OCI-LY7 (cell line): ENCODE data around the gene SOX18. TPM values are rescaled to one million over a fixed set of nuclear protein-coding genes. Genes with fewer than 3 reads are reported as not detected.

Source experiments
- BruUV-seq: library from RNA; stranded (reverse); fragments of 400-500 nt; replicated peaks from 2 replicates; lab custom pipeline; 2021; lab: Mats Ljungman, UMichigan
- CTCF ChIA-PET: fragments of 300-600 bp; sonication (Branson Sonifier 250); formaldehyde crosslinking; loops from one replicate; lab custom pipeline; 2022; ENCODE audit warnings: antibody characterized with exemption; ENCODE audit not compliant: unreplicated experiment; lab: Charles Lee
- POLR2A ChIA-PET: fragments of 300-600 bp; sonication (Branson Sonifier 250); formaldehyde crosslinking; loops from one replicate; lab custom pipeline; 2022; ENCODE audit warnings: antibody characterized with exemption; lab: Charles Lee
- DNase-seq: peaks from one replicate; pipeline ENCODE4 v3.0.0-alpha.2; 2015; ENCODE audit warnings: low spot score
- H2AFZ ChIP-seq: fragments of 200-600 bp; sonication (generic), shearing (Covaris generic); 2 replicates; pipeline ENCODE4 v1.6.1; 2014; ENCODE audit warnings: mild to moderate bottlenecking, antibody characterized with exemption, low read length, moderate library complexity
- H3K27ac ChIP-seq: fragments of 200-600 bp; sonication (generic); 2 replicates; pipeline ENCODE4 v1.5.1; 2014; ENCODE audit warnings: mixed run types, low read depth, mild to moderate bottlenecking, moderate library complexity, low read length, inconsistent platforms; ENCODE audit not compliant: poor library complexity, severe bottlenecking
- H3K36me3 ChIP-seq: fragments of 200-600 bp; sonication (generic); 2 replicates; pipeline ENCODE4 v1.6.1; 2014; ENCODE audit warnings: mild to moderate bottlenecking, antibody characterized with exemption, low read length, moderate library complexity, mixed read lengths; ENCODE audit not compliant: insufficient read depth
- H3K4me1 ChIP-seq: fragments of 200-600 bp; sonication (generic); 2 replicates; pipeline ENCODE4 v1.5.1; 2014; ENCODE audit warnings: mild to moderate bottlenecking, low read length; ENCODE audit not compliant: insufficient read depth, poor library complexity, severe bottlenecking
- H3K4me2 ChIP-seq: fragments of 200-600 bp; sonication (generic); 2 replicates; pipeline ENCODE4 v1.6.1; 2014; ENCODE audit warnings: mild to moderate bottlenecking, low read length
- H3K4me3 ChIP-seq: fragments of 200-600 bp; sonication (generic); 2 replicates; pipeline ENCODE4 v1.5.1; 2014; ENCODE audit warnings: mild to moderate bottlenecking, low read depth, low read length; ENCODE audit not compliant: poor library complexity, severe bottlenecking
- H3K79me2 ChIP-seq: fragments of 200-600 bp; sonication (generic); 2 replicates; pipeline ENCODE4 v1.6.1; 2016; ENCODE audit warnings: low read depth, mild to moderate bottlenecking, low read length, moderate library complexity, mixed read lengths; ENCODE audit not compliant: insufficient read depth
- H3K9me2 ChIP-seq: fragments of 200-600 bp; sonication (generic); 2 replicates; pipeline ENCODE4 v1.6.1; 2016; ENCODE audit warnings: mild to moderate bottlenecking, low read length, mixed read lengths; ENCODE audit not compliant: insufficient read depth
- H3K9me3 ChIP-seq: fragments of 200-600 bp; sonication (generic); 2 replicates; pipeline ENCODE4 v1.6.1; 2014; ENCODE audit warnings: mild to moderate bottlenecking, mixed run types, low read length, mixed read lengths
- H4K20me1 ChIP-seq: fragments of 200-600 bp; sonication (generic); 2 replicates; pipeline ENCODE4 v1.6.1; 2014; ENCODE audit warnings: mild to moderate bottlenecking, antibody characterized with exemption, low read length, moderate library complexity, mixed read lengths; ENCODE audit not compliant: insufficient read depth
- CTCF ChIP-seq: fragments of 200-600 bp; sonication (generic); conservative IDR thresholded peaks from 2 replicates; pipeline ENCODE4 v1.5.1; 2014; ENCODE audit warnings: mild to moderate bottlenecking, antibody characterized with exemption, low read length, moderate library complexity, mixed read lengths
- EZH2phosphoT487 ChIP-seq: fragments of 200-600 bp; sonication (generic); IDR thresholded peaks from 2 replicates; pipeline ENCODE4 v1.6.1; 2018; ENCODE audit warnings: low read depth, borderline replicate concordance, mild to moderate bottlenecking, mixed run types, antibody characterized with exemption, low read length, moderate library complexity, mixed read lengths
- intact Hi-C: fragments of 100-400 bp; cut with micrococcal nuclease; formaldehyde crosslinking; loops from one replicate; pipeline ENCODE4 v1.10.0; 2022; ENCODE audit not compliant: unreplicated experiment
- total RNA-seq, 2 experiments: library from RNA; depleted of rRNA in 1 of 2; stranded (reverse); fragments of >200 nt in 1 of 2; shearing (Covaris generic) in 1 of 2; gene quantifications; 2 replicates each; pipeline ENCODE4 v1.2.3, GENCODE V29; 2014 to 2022

The SOX18 gene
- total RNA-seq, 2 experiments from 2014 or later = not detected

GRCh38 chr20:64068386-64069208 lies 19.2 kb upstream of the SOX18 start:
- no peaks in the 10 kb centered on the region for H3K79me2 ChIP-seq
- BruUV-seq = no TSS peak
- no peaks in the 10 kb centered on the region for H3K9me2 ChIP-seq
- H3K36me3 ChIP-seq = peaks cover 19% of the 10 kb centered on the region; the same call in 1 of the 2 replicates
- no peak overlapping the region for H3K4me3 ChIP-seq
- no peaks in the 10 kb centered on the region for H4K20me1 ChIP-seq
- no peaks in the 10 kb centered on the region for H3K9me3 ChIP-seq
- TF ChIP-seq EZH2phosphoT487 (no peak), CTCF (no peak)
- ChIA-PET POLR2A (no interaction called here), CTCF (no interaction called here)
- H2AFZ ChIP-seq = no peak overlapping the region
- H3K27ac ChIP-seq = no peak overlapping the region
- DNase-seq = no peak
- no peak overlapping the region for H3K4me2 ChIP-seq
- H3K4me1 ChIP-seq = peaks cover 36% of the 10 kb centered on the region
- intact Hi-C loops = no loop called here

GRCh38 chr20:64067733-64068307 lies 18.4 kb upstream of the SOX18 start:
- no peak for DNase-seq
- Histone ChIP-seq H3K4me3 (no peak overlapping the region), H2AFZ (no peak overlapping the region), H3K9me2 (no peaks in the 10 kb centered on the region), H3K4me1 (peaks cover 36% of the 10 kb centered on the region), H3K27ac (no peak overlapping the region), H3K36me3 (peaks cover 11% of the 10 kb centered on the region; the same call in 1 of the 2 replicates), H3K4me2 (no peak overlapping the region), H3K79me2 (no peaks in the 10 kb centered on the region), H3K9me3 (no peaks in the 10 kb centered on the region), H4K20me1 (no peaks in the 10 kb centered on the region)
- BruUV-seq = no TSS peak
- CTCF ChIA-PET = no interaction called here
- intact Hi-C loops = no loop called here
- POLR2A ChIA-PET = no interaction called here
- TF ChIP-seq EZH2phosphoT487 = no peak
- no peak for TF ChIP-seq CTCF
